Measurements from ENCODE around the gene TRMT1.

GRCh38 chr19:13063461-13064091, 53.0 kb downstream of the TRMT1 start:
- no peak for TF ChIP-seq CTCF (conservative IDR thresholded peaks at IDR 0.05 in 1 of 2, IDR thresholded peaks at IDR 0.05 in 1 of 2; ENCODE audit: low read depth in 1 of 2, low read length in 2 of 2)
- no peak for TF ChIP-seq EZH2 (IDR thresholded peaks at IDR 0.05; ENCODE audit: low read length, missing control alignments)

All from fibroblast of lung (primary cell).